ENCODE measurements around the gene TMEM135.
A peak's percentile ranks its signal among the peaks of the same experiment; 100 is the strongest.
"Not testable (repeated sequence)": the region's sequence is repeated elsewhere in the genome, so short reads cannot be mapped to it uniquely, and the experiment has no call there.

The TMEM135 gene

DNA sequence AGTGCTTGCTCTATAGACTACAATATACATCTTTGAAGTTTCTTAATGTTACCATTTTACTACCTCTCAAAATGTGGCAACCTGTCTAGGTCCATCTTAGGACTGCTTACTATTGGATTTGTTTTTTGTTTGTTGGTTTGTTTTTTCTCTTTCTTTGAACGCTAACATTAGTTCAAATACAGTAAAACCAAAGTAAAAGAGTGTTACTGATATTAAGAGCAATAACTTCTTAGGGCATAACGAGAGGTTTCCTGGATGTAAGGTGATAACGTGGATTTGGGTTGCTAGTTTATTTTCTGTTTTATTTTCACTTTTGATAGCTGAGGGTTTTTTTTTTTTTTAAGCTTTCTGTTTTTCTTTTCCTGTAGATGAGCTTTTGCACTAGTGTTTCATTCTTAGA is 43.6 kb downstream of the TMEM135 start:
- DNase-seq = peak; percentile 31

DNA sequence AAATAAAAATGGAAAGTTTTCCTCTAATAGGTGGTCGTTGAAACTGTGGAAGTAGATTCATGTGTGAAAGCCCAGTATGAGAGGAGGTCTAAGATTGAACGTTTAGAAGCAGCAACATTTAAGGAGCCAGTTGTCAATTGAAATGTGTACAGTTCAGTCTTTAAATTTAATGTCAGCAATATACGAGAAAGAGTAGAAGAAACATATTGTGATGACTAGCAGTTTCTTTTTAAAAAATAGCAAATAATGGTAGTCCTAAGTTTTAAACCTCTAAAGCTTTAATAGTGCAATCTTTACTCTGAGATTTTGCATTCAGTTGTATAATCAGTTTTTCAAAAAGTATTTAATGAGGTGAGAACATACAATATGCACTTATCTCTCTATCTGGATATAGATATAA is 44.9 kb downstream of the TMEM135 start:
- no peak for DNase-seq

DNA sequence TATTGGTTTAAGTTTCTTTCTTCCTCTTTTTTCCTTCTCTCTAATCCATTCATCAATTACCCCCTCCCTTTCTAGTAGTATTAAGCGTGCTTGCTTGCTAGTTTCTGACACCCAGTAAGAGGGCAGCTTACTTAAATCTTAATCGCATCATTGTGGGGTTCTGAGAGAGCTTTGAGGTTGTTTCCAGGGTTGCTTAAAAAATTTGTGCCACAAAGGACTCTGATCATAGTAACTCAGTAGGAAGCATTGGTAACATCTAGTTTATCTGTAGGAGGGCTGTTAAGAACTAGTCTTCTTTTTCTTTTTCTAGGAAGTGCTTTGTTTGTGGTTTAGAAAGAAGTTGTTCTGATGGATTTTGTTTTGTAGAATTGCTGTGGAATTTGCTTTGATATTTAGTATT is 45.3 kb downstream of the TMEM135 start:
- DNase-seq = no peak

DNA sequence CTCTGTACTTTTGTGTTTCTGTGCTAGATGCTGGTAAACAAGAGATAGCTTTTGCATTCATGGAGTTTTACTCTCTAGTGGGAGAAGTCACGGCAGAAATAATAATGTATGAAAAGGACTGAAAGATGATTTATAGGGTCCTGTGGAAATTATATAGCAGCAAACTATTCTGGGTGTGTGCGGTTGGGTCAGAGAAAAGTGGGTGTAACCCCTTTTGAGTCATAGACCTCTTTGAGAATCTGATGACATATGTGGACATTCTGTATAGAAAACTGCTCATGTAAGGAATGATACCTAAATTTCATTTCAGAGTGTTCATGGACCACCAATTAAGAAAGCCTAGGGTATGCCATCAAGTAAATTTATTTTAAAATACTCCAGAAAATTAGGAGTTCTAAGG is 54.4 kb downstream of the TMEM135 start:
- DNase-seq = no peak

DNA sequence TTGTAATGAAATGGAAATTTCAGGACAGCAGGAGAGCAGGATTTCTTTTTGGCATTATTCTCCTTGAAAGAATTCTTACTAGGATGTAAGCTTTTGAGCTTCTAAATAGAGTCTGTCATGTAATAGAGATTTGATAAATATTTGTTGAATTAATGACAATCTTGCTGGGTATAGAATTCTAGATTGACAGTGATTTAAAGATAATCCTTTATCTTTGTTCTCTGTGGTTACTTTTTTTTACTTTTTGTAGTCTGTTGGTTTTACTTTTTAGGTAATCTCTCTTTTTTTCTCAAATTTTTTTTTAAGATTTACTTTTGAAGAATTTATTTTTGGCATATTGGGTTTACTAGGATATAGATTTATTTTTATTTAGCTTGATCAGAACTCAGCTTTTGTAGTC is 54.8 kb downstream of the TMEM135 start:
- DNase-seq = no peak

DNA sequence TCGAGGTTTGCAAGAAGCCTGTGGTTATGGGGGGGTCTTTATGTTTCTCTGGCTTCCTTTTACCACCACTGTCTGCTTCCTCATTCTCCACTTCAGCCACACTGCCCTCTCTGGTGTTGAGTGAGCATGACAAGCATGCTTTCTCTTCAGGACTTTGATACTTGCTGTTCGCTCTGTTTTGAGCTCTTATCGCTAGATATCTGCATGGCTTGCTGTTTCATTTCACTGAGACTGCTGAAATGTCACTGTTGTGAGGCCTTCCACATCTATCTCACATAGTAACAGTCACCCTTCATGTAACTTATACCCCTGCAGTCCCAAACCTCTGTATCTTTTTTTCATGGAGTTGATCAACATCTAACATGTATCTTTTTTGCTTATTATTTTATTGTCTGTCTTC is 59.8 kb downstream of the TMEM135 start:
- DNase-seq = peak; percentile 57

DNA sequence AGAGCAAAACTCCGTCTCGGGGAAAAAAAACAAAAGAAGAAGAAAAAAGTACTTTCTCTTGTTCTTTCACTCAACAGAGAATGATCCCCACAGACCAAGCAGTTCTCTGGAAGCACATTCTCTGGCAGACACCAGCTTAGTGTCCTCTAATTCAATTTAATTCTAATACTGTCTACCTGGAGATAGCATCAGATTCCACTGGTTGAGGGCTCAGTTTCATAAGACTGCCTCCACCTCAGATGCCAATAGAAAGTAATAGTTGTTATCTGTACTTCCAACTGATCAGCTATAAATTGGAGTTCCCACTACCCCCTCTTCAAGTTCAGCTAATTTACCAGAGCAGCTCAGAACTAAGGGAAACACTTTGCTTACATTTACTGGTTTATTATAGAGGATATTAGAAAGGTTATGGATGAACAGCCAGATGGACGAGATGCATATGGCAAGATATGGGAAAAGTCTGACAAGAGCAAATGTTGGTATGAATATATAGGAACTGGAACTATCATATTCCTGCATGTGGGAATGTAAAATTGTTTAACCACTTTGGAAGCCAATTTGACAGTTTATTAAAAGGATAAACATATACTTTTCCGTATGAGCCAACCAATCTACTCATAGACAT is 64.3 kb downstream of the TMEM135 start:
- DNase-seq = no peak

DNA sequence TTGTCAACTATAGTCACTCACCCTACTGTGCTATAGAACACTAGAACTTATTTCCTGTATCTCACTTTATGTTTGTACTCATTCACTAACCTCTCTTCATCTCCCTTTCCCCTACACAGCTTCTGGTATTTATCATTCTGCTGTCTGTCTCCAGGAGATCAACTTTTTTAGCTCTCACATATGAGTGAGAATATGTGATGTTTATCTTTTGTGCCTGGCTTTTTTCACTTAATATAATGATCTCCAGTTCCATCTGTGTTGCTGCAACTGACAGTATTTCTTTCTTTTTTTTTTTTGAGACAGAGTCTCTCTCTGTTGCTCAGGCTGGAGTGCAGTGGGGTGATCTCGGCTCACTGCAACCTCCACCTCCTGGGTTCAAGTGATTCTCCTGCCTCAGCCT is 68.1 kb downstream of the TMEM135 start:
- DNase-seq = not testable (repeated sequence)

DNA sequence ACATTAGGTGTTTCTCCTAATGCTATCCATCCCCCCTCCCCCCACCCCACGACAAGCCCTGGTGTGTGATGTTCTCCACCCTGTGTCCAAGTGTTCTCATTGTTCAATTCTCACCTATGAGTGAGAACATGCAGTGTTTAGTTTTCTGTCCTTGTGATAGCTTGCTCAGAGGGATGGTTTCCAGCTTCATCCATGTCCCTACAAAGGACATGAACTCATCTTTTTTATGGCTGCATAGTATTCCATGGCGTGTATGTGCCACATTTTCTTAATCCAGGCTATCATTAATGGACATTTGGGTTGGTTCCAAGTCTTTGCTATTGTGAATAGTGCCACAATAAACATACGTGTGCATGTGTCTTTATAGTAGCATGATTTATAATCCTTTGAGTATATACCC is 69.6 kb downstream of the TMEM135 start:
- not testable (repeated sequence) for DNase-seq

DNA sequence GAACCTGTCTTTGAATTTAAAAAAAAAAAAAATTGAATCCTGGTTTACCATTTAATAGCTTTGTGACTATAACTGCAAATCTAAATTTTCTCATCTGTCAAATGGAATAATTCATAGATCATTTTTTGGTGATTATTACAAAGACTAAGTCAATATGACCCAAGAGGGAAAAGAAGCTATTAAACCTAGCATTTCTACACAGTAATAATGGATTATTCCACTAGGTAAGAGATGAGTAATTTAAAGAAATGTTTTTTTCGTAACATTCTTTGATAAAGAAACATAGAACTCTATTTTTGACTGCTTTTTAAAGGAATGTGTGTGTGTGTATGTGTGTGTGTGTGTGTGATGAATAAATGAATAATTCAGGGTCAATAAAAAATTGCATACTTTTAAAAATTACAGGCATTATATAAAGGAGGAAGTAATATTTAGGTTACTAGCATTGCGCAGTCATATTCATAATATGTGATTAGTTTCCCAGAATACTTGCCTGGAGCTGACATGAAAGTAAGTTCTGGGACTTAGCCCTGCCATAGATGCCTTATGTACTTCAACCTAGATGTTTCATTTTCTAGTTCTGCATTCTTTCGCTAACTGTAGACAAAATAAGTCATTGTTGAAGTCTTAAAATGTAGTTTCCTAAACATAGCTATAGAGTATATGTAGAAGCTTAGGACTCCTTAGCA is 72.9 kb downstream of the TMEM135 start:
- DNase-seq = no peak

DNA sequence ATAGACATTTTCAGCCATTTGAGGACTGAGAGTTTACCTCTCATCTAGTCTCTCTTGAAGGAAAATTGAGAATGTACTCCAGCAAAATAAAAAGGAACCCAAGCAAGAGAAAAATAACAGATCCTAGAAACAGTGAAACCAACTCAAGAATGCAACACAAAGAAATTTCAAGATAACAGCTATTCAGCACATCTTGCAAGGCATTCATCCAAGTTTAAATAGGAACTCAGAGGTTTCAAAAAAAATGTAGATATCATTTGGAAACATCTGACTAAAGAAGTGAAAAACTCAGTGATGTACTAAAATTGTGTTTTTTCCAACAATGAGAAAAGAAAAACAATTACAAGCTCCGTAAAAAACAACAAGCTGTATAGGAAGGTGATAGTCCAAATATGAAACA is 76.4 kb downstream of the TMEM135 start:
- DNase-seq = no peak

DNA sequence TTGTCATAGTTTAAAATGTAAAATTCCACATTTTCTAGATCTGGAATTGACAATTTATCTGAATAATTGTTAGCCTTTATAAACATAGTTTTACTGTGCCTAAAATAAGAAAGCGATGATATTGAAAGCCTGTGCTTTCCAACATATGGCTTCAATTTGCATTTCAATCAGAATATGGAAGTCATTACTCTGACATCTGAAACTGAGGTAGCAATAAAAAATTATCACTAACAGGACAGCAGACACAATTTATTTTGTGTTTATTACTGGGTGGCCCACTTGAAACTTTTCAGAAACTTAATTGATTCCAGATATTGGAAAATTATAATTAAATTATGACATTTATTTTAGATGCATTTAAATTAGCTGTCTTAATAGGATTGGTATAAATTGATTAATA is 78.5 kb downstream of the TMEM135 start:
- DNase-seq = no peak

DNA sequence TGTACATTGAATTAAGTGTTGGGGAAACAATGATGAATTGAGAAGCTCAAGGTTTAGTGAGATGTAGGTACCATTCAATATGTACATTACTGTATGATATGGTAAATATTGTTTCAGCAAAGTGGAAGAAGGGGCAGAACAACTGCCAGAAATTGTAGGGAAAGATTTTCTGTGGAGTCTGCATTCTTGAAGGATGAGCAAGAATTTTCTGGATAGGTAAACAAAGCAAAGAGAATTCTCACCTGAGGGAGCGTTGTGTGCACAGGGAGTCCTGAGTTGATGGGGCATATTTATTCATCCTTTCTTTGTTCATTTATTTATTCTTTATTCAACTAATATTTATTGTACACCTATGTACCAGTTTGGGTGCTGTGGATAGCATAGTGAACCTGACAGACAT is 83.2 kb downstream of the TMEM135 start:
- no peak for DNase-seq

DNA sequence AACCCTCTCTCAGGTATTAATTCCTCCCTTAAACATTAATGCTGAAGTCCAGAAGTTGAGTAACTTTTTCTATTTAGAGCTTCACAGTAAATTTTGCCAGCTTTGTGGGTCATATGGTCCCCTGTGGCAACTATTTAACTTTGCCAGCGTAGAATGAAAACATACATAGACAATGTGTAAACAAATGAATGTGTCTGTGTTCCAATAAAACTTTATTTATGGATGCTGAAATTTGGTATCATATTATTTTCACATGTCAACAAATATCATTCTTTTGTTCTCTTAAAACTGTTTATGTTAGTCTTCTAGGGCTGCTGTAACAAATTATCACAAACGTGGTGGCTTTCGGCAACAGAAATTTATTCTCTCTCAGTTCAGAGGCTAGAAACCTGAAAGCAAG is 85.1 kb downstream of the TMEM135 start:
- no peak for DNase-seq

DNA sequence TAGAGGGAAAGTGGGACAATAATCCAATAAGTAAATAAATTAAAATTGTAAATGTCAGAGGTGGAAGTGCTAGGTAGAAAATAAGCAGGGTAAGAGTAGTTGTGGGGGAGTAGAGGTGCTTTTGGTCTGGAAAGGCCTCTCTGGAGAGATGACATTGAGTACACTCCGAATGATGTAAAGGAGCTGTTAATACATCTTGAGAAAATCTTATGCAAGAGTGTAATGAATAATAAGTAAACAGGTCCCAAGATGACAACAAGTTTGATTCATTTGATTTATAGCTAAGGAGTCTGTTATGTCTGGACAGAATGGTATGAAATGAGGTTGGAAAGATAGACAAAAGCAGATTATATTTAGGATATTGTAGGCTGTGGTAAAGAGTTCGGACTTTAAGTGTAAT is 87.5 kb downstream of the TMEM135 start:
- no peak for DNase-seq

DNA sequence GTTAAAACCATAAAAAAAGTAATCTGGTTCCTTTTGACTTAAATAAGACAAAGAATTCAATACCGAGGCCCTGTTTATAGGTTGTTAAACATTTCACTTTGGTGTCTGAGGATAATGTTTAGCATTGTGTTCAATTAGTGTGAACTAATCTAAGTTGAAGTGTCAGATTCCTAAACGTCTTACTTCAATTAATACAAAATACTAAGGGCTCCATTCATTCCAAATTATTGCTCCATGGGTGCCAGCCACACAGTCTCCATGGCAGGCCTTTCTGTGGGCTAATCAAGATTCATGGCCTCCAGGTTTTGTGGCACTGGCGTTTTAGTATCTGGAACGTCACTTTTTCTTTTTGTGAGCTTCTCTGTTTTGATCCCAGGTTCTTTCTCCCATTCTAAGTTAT is 89.4 kb downstream of the TMEM135 start:
- DNase-seq = no peak

DNA sequence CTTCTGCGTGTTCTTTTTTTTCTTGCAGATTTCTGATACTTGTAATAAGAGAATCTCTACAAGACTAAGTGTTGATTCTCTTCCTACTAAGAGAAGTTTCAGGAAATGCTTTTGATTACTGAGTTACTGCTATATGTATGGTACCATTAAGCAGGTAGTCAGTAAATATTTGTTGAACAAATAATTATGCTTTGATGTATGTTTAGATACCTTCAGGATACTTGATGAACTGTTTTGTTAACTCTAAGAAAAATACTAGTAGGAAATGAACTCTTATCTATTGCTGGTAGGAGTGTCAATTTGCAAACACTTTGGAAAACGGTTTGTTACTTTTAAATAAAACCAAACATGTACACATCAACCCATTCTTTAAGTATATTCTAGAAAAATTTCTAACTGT is 90.6 kb downstream of the TMEM135 start:
- no peak for DNase-seq

DNA sequence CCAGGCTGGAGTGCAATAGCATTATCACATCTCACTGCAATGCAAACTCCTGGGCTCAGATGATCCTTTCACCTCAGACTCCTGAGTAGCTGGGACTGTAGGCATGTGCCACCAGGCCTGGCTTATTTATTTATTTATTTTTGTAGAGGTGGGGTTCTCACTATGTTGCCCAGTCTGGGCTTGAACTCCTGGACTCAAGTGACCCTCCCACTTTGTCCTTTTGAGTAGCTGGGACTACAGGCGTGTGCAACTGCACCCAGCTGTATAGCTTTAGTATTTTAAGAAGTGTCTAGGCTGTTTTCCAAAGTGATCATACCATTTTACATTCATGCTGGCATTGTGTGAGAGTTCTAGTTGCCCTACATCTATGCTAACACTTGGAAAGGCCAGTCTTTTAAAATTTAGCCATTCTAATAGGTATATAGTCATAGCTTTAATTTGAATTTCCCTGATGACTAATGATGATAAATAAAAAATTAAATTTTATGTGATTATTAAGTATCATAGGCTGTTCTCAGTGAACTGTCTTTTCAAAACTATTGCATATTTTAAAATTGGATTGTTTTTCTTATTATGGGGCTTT is 96.9 kb downstream of the TMEM135 start:
- DNase-seq = no peak

DNA sequence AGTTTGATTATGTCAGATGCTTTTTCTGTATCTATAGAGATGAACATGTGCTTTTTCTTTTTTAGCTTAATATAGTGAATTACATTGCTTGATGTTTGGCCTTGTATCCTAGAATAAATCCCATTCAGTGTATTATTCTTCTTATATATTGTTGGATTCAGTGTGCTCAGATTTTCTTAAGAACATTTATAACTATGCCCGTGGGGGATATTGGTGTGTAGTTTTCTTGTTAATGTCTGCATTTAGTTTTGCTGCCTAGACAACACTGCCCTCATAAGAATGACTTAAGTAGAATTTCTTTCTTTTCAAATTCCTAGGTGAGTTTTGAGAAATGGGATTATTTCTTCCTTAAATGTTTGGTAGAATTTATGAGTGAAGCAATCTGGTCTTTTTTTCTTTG is 98.5 kb downstream of the TMEM135 start:
- no peak for DNase-seq

DNA sequence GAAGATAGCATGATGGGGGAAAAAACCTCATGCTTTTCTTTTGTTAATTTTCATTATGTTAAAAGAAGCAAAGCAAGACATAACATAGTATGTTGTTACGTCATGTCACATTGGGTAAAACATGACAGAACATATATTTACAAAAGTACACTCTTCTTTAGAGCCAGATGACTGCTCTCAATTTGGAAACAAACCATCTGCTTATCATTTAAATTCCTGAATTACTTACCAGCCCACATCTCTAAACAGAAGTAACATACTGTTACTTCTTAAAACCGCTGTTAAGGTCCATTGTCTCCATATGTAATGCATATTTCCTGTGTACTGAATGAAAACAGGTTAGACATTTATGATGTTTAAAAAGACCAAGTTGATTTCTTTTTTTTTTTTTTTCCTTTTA is 100.0 kb downstream of the TMEM135 start:
- DNase-seq = no peak

DNA sequence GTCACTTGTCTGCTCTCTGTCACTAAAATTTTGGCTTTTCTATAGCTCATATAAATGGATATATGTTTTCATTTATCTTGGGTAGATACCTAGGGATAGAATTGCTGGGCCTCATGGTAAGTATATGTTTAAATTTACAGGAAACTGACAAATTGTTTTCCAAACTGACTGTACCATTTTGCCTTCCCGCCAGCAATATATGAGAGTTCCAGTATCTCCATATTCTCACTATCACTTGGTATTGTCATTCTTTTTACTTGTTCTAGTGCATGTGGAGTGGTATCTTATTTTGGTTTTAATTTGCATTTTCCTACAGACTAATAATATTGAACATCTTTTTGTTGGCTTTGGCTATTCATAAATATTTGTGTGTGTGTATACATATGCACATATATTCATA is 101.7 kb downstream of the TMEM135 start:
- no peak for DNase-seq

DNA sequence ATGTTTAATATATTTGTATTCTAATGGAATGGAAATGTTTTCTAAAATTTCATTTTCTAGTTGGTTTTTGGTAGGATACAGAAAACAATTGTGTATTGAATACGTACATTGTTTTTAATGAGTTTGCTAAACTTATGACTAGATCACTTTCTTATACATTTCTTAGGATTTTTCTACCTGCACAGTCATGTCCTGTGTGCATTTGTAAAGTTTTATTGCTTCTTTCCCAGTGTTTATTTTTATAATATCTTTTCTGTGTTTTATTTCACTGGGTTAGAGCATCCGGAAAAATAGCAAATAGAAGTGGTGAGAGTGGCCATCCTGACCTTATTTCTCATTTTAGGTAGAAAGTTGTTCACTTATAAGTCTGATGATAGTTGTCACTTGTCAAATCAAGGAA is 103.6 kb downstream of the TMEM135 start:
- no peak for DNase-seq

DNA sequence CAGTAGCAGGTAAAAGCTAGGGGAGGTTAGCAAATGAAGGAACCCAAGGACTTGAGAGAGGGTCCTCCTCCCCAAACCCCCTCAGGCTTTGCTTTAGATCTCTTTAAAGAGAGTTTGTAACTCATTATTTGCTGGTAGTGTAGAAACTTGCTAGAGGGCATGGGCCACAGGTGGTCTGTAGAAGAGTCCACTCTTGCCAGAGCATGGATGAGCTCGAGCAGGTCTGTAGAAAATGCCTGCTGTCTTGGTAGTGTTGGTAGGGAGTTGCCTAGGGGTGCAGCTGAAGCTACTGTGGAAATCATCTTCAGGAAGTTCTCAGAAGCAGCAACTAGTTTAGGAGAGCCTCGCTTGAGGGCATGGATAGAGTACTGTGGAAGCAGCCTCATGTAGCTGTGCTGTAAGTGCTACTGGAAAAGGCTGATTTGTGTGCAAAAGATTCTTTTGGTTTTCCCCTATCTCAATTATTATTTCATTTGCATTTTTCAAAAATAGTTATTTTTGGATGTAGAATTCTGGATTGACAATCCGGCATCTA is 104.3 kb downstream of the TMEM135 start:
- DNase-seq = no peak

DNA sequence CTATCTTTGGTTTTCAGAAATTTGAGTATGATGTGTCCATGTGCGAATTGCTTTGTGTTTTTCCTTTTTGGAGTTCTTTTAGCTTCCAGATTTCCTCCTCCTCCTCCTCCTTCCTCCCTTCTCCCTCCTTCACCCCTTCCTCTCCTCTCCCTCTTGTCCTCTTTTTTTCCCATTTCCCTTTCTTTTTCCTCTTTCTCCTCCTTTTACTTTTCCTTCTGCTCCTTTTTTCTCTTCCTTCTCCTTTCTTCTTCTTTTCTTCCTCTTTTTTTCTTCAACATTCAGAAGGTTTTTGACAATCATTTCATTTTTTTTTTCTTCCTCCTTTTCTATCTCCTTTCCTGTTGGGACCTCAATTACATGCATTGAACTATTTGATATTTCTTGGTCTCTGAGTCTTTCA is 104.9 kb downstream of the TMEM135 start:
- no peak for DNase-seq

DNA sequence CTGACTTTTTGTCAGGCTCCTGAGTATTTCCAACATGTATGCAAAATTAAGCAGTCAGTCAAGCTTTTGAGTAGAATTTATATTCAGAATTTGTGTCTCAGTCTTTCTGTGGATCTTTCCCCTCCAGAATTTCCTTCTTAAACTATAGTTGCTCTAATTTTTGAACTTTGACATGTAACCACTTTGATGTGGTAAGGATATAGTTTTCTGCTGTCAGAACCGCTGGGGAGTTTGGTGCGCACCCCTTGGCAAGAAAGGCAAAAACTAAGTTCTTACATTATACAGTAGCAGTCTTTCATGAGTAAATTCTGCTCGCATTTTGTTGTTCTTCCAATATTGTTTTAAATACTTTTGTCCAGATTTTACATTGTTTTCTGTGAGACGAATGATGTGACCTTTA is 105.9 kb downstream of the TMEM135 start:
- DNase-seq = no peak
